Testis (tissue), 2 donors: Measurements from ENCODE around the gene PXDN.

Experiments used
- CTCF ChIP-seq, 3 experiments: fragments of 450-650 bp in 2 of 3; fragments of 200-600 bp in 1 of 3; sonication (generic) in 1 of 3; IDR thresholded peaks; one replicate each; pipeline ENCODE4 v1.5.1; 2016 to 2019; ENCODE audit warnings: antibody characterized with exemption in 3 of 3, mild to moderate bottlenecking in 2 of 3, moderate library complexity in 1 of 3
- POLR2A ChIP-seq: fragments of 450-650 bp; IDR thresholded peaks from one replicate; pipeline ENCODE4 v1.6.1; 2017; ENCODE audit warnings: antibody characterized with exemption, mild to moderate bottlenecking, moderate library complexity

- TF ChIP-seq POLR2A (no peak), CTCF (IDR thresholded peaks at IDR 0.05) (no peak)
Observed at GRCh38 chr2:1790473-1790872, 46.2 kb upstream of the PXDN start.
